Gastroesophageal sphincter (tissue), 3 donors: Measurements from ENCODE around the gene EVPLL.

Experiments
- EP300 ChIP-seq: sonication (generic); formaldehyde crosslinking; IDR thresholded peaks from one replicate; pipeline ENCODE4 v1.6.1; 2017; ENCODE audit warnings: antibody characterized with exemption, mild to moderate bottlenecking
- POLR2A ChIP-seq, 2 donors: fragments of 450-650 bp; IDR thresholded peaks; one replicate each; pipeline ENCODE4 v1.6.1; 2017; ENCODE audit warnings: antibody characterized with exemption in 2 of 2, mild to moderate bottlenecking in 2 of 2, moderate library complexity in 1 of 2
- POLR2AphosphoS5 ChIP-seq: sonication (generic); formaldehyde crosslinking; IDR thresholded peaks from one replicate; pipeline ENCODE4 v1.6.1; 2017; ENCODE audit warnings: antibody characterized with exemption
- TF ChIP-seq, protein P1 (sequence below), 4 experiments: fragments of 200-600 bp in 2 of 4; fragments of 450-650 bp in 2 of 4; sonication (generic) in 1 of 4; IDR thresholded peaks; one replicate each; pipeline ENCODE4 v1.5.1; 2017 to 2019; ENCODE audit warnings: antibody characterized with exemption in 4 of 4, mild to moderate bottlenecking in 2 of 4, moderate library complexity in 2 of 4

DNA sequence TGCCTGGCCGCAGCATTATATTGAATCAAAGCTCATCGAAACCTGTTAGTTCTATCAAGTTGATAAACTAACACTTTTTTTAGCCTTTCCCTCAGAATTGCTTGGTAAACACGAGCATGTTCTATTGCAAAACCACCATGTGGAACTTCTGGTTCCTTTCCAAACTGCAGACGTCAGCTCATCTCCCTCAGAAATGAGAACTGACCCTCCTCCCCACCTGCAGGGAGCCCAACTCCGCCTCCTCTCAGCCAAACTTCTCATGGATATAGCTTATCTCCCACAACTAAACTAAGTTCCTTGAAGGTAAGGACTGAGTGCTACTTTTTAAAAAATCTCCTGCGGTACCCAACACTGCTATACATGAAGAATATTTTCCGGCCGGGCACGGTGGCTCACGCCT lies 21.0 kb upstream of the EVPLL start:
- TF ChIP-seq, protein P1, sequence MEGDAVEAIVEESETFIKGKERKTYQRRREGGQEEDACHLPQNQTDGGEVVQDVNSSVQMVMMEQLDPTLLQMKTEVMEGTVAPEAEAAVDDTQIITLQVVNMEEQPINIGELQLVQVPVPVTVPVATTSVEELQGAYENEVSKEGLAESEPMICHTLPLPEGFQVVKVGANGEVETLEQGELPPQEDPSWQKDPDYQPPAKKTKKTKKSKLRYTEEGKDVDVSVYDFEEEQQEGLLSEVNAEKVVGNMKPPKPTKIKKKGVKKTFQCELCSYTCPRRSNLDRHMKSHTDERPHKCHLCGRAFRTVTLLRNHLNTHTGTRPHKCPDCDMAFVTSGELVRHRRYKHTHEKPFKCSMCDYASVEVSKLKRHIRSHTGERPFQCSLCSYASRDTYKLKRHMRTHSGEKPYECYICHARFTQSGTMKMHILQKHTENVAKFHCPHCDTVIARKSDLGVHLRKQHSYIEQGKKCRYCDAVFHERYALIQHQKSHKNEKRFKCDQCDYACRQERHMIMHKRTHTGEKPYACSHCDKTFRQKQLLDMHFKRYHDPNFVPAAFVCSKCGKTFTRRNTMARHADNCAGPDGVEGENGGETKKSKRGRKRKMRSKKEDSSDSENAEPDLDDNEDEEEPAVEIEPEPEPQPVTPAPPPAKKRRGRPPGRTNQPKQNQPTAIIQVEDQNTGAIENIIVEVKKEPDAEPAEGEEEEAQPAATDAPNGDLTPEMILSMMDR (IDR thresholded peaks at IDR 0.05), result no peak
- TF ChIP-seq POLR2AphosphoS5 (no peak), EP300 (no peak), POLR2A (IDR thresholded peaks at IDR 0.05) (no peak)
